Measurements from ENCODE around the gene LGALS1.

GRCh38 chr22:37627545-37627944, 47.9 kb upstream of the LGALS1 start:
- no peak for TF ChIP-seq POLR2A (IDR thresholded peaks at IDR 0.05)
- TF ChIP-seq, protein P1, sequence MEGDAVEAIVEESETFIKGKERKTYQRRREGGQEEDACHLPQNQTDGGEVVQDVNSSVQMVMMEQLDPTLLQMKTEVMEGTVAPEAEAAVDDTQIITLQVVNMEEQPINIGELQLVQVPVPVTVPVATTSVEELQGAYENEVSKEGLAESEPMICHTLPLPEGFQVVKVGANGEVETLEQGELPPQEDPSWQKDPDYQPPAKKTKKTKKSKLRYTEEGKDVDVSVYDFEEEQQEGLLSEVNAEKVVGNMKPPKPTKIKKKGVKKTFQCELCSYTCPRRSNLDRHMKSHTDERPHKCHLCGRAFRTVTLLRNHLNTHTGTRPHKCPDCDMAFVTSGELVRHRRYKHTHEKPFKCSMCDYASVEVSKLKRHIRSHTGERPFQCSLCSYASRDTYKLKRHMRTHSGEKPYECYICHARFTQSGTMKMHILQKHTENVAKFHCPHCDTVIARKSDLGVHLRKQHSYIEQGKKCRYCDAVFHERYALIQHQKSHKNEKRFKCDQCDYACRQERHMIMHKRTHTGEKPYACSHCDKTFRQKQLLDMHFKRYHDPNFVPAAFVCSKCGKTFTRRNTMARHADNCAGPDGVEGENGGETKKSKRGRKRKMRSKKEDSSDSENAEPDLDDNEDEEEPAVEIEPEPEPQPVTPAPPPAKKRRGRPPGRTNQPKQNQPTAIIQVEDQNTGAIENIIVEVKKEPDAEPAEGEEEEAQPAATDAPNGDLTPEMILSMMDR (IDR thresholded peaks at IDR 0.05): no peak

Measured in breast epithelium (tissue), 3 donors.